Sigmoid colon (tissue), 7 donors: Measurements from ENCODE around the gene KIF26A. TPM values are rescaled to one million over a fixed set of nuclear protein-coding genes. Genes with fewer than 3 reads are reported as not detected.
"Not testable (repeated sequence)": the region's sequence is repeated elsewhere in the genome, so short reads cannot be mapped to it uniquely, and the experiment has no call there.

Source experiments
- DNase-seq: peaks from one replicate; pipeline ENCODE4 v3.0.0-alpha.2; 2019
- H3K27ac ChIP-seq, 4 donors: fragments of 200-600 bp; sonication (generic); one replicate each; pipeline ENCODE4 v1.5.1; 2016 to 2019; ENCODE audit warnings: mild to moderate bottlenecking in 1 of 4
- H3K27me3 ChIP-seq, 3 donors: fragments of 200-600 bp; sonication (generic); one replicate each; pipeline ENCODE4 v1.5.1; 2019; ENCODE audit warnings: mild to moderate bottlenecking in 1 of 3
- H3K36me3 ChIP-seq, 4 donors: fragments of 200-600 bp; sonication (generic); one replicate each; pipeline ENCODE4 v1.5.1; 2016 to 2019
- H3K4me1 ChIP-seq, 4 donors: fragments of 200-600 bp; sonication (generic); one replicate each; pipeline ENCODE4 v1.5.1; 2017 to 2019
- H3K4me3 ChIP-seq, 4 donors: fragments of 200-600 bp; sonication (generic); one replicate each; pipeline ENCODE4 v1.5.1; 2017 to 2019; ENCODE audit warnings: mild to moderate bottlenecking in 2 of 4, moderate library complexity in 1 of 4
- H3K9me3 ChIP-seq, 4 donors: fragments of 200-600 bp in 3 of 4; sonication (generic) in 3 of 4; one replicate each; pipeline versions ENCODE4 v1.5.1 to v1.6.1; 2013 to 2019
- CTCF ChIP-seq, 4 experiments: fragments of 450-650 bp in 3 of 4; fragments of 200-600 bp in 1 of 4; IDR thresholded peaks; one replicate each; pipeline ENCODE4 v1.5.1; 2016 to 2019; ENCODE audit warnings: antibody characterized with exemption in 4 of 4, mild to moderate bottlenecking in 3 of 4, moderate library complexity in 2 of 4
- EP300 ChIP-seq, 4 donors: sonication (generic); formaldehyde crosslinking; IDR thresholded peaks; one replicate each; pipeline ENCODE4 v1.6.1; 2017; ENCODE audit warnings: antibody characterized with exemption in 4 of 4
- POLR2A ChIP-seq, 2 donors: fragments of 450-650 bp; IDR thresholded peaks; one replicate each; pipeline ENCODE4 v1.6.1; 2016; ENCODE audit warnings: antibody characterized with exemption in 2 of 2, mild to moderate bottlenecking in 2 of 2, moderate library complexity in 2 of 2
- POLR2AphosphoS5 ChIP-seq, 4 donors: sonication (generic); formaldehyde crosslinking; IDR thresholded peaks; one replicate each; pipeline ENCODE4 v1.6.1; 2017; ENCODE audit warnings: antibody characterized with exemption in 4 of 4
- WGBS, 2 donors: extraction: QIAGEN DNeasy Blood & Tissue Kit; methylation state at CpG; one replicate each; pipeline ENCODE4 v1.1.7; 2013; 5-methylcytosine and 5-hydroxymethylcytosine counted together
- intact Hi-C: fragments of 100-400 bp; cut with DNase I; formaldehyde crosslinking; loops from one replicate; pipeline ENCODE4 v1.15.1; 2023
- polyA plus RNA-seq, 3 donors: library from polyadenylated mRNA; stranded (reverse); fragments of 200-250 nt; gene quantifications; one replicate each; pipeline ENCODE4 v1.2.3, GENCODE V29; 2013
- total RNA-seq, 4 donors: library from RNA; depleted of rRNA; stranded (reverse); fragments of >200 nt; gene quantifications; one replicate each; pipeline ENCODE4 v1.1.0, GENCODE V29; 2016
- donor health status: healthy with polysubstance abuse.
- donor health status: Bipolar disorder and iron deficiency.
- donor health status: healthy.

Gene KIF26A
- total and polyA plus RNA-seq, 7 donors: 0.60 to 4.2 (median 2.1) TPM

GRCh38 chr14:104223101-104224041, 85.0 kb downstream of the KIF26A start:
- Histone ChIP-seq H3K27me3 (peaks cover 0 to 15% (median 0%) of the 10 kb centered on the region in 3 donors), H3K27ac (no peak overlapping the region), H3K4me3 (peak overlapping the region in 2 of 4 donors; percentile 20 to 21), H3K4me1 (peaks cover 0 to 5% (median 0%) of the 10 kb centered on the region in 4 donors), H3K36me3 (no peaks in the 10 kb centered on the region), H3K9me3 (peaks cover 0 to 7% (median 1%) of the 10 kb centered on the region in 4 donors)
- no peak for TF ChIP-seq POLR2AphosphoS5 (IDR thresholded peaks at IDR 0.05)
- no peak for TF ChIP-seq CTCF (IDR thresholded peaks at IDR 0.05)
- TF ChIP-seq POLR2A (IDR thresholded peaks at IDR 0.05): no peak
- TF ChIP-seq EP300 (IDR thresholded peaks at IDR 0.05): no peak
- intact Hi-C loops: no loop called here
- DNase-seq: no peak
- WGBS, 2 donors: 37 to 40% methylated on average over 41 of the region's 41 CpGs

GRCh38 chr14:104224131-104224505, 85.7 kb downstream of the KIF26A start:
- 29 to 43% methylated on average over 8 of the region's 8 CpGs for WGBS, 2 donors
- intact Hi-C loops: no loop called here
- H3K4me3 ChIP-seq: peak overlapping the region in 2 of 4 donors; percentile 20 to 21
- DNase-seq: no peak
- H3K4me1 ChIP-seq: peaks cover 0 to 6% (median 0%) of the 10 kb centered on the region in 4 donors
- no peak for TF ChIP-seq CTCF (IDR thresholded peaks at IDR 0.05)
- H3K27ac ChIP-seq: no peak overlapping the region
- H3K27me3 ChIP-seq: peaks cover 0 to 15% (median 0%) of the 10 kb centered on the region in 3 donors
- H3K36me3 ChIP-seq: no peaks in the 10 kb centered on the region
- H3K9me3 ChIP-seq: peaks cover 0 to 7% (median 1%) of the 10 kb centered on the region in 4 donors

GRCh38 chr14:104224506-104225277, 86.3 kb downstream of the KIF26A start:
- no peak for TF ChIP-seq POLR2AphosphoS5 (IDR thresholded peaks at IDR 0.05)
- DNase-seq: no peak
- WGBS, 2 donors: 34 to 43% methylated on average over 19 of the region's 19 CpGs
- peaks cover 0 to 12% (median 3%) of the 10 kb centered on the region in 4 donors for H3K4me1 ChIP-seq
- H3K27ac ChIP-seq: no peak overlapping the region
- peaks cover 0 to 15% (median 0%) of the 10 kb centered on the region in 3 donors for H3K27me3 ChIP-seq
- peak overlapping the region in 1 of 4 donors; percentile 21 for H3K4me3 ChIP-seq
- no peaks in the 10 kb centered on the region for H3K36me3 ChIP-seq
- peaks cover 0 to 7% (median 1%) of the 10 kb centered on the region in 4 donors for H3K9me3 ChIP-seq
- intact Hi-C loops: no loop called here

GRCh38 chr14:104225278-104226190, 87.1 kb downstream of the KIF26A start:
- Histone ChIP-seq H3K4me1 (peaks cover 0 to 19% (median 6%) of the 10 kb centered on the region in 4 donors), H3K27me3 (peaks cover 0 to 15% (median 0%) of the 10 kb centered on the region in 3 donors)
- H3K4me3 ChIP-seq, H3K36me3 ChIP-seq, DNase-seq, H3K27ac ChIP-seq, intact Hi-C loops, H3K9me3 ChIP-seq: not testable (repeated sequence)
- WGBS, 2 donors: 10 to 45% methylated on average over 23 of the region's 28 CpGs
